ENCODE results near the gene PTPN1. TPM values are rescaled to one million over a fixed set of nuclear protein-coding genes. Genes with fewer than 3 reads are reported as not detected.

The PTPN1 gene
- total RNA-seq, 4 donors from 2014 or later, result 13.8 to 40.4 (median 22.0) TPM

DNA sequence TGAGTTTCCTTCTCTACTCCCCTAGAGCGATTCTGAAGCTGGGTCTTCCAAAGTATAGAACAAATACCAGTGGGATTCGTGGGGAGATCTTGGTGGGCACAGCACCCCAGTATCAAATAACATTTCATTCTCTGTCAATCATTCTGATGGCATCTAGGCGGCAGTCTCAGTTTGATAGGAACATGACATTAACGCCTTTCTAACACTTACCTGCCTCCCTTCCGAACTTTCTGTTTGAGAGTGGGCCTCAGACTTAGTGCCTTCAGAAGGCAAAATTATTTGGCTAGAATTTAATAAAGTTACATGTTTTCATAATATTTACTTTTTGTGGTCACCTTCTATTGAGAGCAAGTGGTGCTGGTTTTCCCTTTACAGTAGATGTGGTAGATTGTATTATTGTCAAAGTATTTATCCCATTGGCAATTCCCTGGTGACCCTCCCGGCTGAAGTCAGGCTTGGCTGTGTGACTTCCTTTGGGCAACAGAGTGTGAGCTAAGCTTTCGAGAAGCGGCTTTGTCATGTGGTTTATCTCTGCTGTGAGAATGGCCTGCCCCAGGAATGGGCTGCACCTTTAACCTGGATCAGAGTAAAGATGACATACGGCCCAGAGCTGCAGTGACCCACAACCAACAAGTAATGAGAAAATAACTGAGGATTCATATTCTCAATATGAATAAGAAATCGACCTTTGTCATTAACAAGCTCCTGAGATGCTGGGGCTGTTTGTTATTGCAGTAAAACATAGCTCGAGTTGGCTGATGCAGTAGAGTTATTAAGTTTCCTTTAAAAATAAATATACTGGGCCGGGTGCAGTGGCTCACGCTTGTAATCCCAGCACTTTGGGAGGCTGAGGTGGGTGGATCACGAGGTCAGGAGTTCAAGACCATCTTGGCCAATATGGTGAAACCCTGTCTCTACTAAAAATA is 45.2 kb upstream of the PTPN1 start:
- H3K27me3 ChIP-seq, result no peaks in the 10 kb centered on the region
- H3K4me1 ChIP-seq, result peaks cover 0 to 6% (median 0%) of the 10 kb centered on the region in 4 donors
- H3K27ac ChIP-seq, result no peak overlapping the region
- no peaks in the 10 kb centered on the region for H3K36me3 ChIP-seq
- DNase-seq, result no peak
- H3K9me3 ChIP-seq, result no peaks in the 10 kb centered on the region
- TF ChIP-seq, protein P1, sequence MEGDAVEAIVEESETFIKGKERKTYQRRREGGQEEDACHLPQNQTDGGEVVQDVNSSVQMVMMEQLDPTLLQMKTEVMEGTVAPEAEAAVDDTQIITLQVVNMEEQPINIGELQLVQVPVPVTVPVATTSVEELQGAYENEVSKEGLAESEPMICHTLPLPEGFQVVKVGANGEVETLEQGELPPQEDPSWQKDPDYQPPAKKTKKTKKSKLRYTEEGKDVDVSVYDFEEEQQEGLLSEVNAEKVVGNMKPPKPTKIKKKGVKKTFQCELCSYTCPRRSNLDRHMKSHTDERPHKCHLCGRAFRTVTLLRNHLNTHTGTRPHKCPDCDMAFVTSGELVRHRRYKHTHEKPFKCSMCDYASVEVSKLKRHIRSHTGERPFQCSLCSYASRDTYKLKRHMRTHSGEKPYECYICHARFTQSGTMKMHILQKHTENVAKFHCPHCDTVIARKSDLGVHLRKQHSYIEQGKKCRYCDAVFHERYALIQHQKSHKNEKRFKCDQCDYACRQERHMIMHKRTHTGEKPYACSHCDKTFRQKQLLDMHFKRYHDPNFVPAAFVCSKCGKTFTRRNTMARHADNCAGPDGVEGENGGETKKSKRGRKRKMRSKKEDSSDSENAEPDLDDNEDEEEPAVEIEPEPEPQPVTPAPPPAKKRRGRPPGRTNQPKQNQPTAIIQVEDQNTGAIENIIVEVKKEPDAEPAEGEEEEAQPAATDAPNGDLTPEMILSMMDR (IDR thresholded peaks at IDR 0.05), result no peak
- TF ChIP-seq POLR2A (IDR thresholded peaks at IDR 0.05), result no peak
- H3K4me3 ChIP-seq, result peak overlapping the region in 1 of 4 donors; percentile 0

DNA sequence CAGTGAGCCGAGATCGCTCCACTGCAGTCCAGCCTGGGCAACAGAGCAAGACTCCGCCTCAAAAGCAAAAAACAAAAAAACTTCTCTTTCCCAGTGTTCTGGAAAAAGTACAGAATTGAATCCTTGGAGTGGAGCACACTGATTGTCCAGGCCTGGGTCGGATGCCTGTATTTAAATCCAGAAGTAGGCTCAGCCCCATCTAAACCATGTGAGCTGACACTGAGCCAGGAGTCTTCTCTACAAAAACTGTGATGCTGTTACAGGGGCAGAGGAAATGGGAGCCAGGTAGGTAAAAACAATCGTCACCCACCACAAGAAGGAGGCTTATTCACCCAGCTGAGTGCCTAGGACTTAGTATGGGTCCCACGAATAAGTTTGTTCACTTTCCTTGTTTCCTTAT is 43.0 kb upstream of the PTPN1 start:
- H3K27me3 ChIP-seq, result no peaks in the 10 kb centered on the region
- H3K4me1 ChIP-seq, result peaks cover 0 to 13% (median 0%) of the 10 kb centered on the region in 4 donors
- no peaks in the 10 kb centered on the region for H3K36me3 ChIP-seq
- H3K9me3 ChIP-seq, result no peaks in the 10 kb centered on the region
- no peak overlapping the region for H3K4me3 ChIP-seq
- no peak overlapping the region for H3K27ac ChIP-seq
- TF ChIP-seq, protein P1 (IDR thresholded peaks at IDR 0.05), result no peak
- TF ChIP-seq POLR2A (IDR thresholded peaks at IDR 0.05), result no peak
- DNase-seq, result no peak

DNA sequence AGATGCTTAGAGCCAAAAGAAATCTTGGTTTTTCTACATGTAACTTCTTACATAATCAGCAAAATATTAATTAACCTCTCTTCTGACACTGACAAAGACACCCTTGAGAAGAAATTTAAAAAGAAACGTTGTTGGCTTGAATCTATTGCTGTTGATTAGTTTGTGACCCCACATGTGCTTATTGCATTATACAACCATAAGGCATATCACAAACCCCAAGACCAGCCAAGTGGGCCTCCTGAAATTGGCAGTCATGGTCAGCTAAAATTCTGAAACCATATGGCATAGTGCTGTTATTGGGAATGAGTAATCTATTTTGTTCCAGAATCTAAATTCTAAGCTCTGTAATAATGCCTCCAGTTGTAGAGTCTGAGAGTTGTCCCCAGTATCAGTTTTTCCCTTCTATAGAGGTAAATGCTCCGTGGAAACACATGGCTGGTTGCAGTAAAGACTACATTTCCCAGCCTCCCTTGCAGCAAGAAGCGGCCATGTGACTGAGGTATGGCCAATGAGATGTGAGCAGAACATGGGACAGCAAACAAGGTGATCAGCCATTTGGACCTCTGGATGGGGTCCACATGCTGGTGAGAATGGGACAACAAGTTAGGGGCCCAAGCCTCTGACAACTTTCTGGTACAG is 42.3 kb upstream of the PTPN1 start:
- Histone ChIP-seq H3K27me3 (no peaks in the 10 kb centered on the region), H3K27ac (no peak overlapping the region), H3K4me3 (no peak overlapping the region), H3K9me3 (no peaks in the 10 kb centered on the region), H3K4me1 (peaks cover 0 to 13% (median 0%) of the 10 kb centered on the region in 4 donors), H3K36me3 (no peaks in the 10 kb centered on the region)
- peak in 2 of 3 donors; percentile 31 to 60 for DNase-seq
- TF ChIP-seq POLR2A (IDR thresholded peaks at IDR 0.05), result no peak
- TF ChIP-seq, protein P1 (IDR thresholded peaks at IDR 0.05), result no peak

DNA sequence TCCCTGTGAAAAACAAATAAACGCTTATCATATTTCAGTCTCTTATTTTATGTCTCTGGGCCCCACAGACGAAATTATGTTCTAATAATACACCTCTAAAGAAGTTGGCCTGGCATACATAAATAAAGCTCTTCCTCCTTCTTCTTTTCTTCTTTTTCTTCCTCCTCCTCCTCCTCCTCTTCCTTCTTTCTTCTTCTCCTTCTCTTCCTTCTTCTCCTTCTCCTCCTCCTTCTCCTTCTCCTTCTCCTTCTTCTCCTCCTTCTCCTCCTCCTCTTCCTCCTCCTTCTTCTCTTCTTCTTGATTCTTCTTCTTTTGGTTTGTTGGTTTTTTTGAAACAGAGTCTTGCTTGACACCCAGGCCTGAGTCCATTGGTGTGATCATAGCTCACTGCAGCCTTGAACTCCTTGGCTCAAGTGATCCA is 41.8 kb upstream of the PTPN1 start:
- TF ChIP-seq, protein P1 (IDR thresholded peaks at IDR 0.05), result no peak
- TF ChIP-seq POLR2A (IDR thresholded peaks at IDR 0.05), result no peak

DNA sequence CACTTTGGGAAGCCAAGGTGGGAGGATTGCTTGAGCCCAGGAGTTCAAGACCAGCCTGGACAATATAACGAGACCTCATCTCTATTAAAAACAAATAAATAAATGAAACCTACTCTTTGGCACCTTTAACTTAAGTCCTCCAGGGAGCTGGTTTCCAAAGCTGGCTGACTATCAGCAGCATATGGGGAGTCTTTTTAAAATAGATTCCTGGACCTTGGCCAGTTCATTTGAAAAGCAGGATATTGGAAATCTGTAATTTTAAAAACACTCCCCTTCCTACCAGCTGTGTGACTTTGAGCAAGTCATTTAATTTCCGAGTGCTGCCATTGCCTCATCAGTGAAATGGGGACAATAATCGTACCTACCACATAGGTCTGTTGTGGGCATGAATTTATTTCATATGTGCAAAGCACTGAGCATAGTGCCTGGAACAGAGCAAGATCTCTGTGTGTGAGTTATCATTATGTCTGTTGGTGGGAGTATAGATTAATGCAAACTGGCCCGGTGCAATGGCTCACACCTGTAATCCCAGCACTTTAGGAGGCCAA is 40.9 kb upstream of the PTPN1 start:
- H3K27ac ChIP-seq, result no peak overlapping the region

More for the DNA sequence above, 41.8 kb upstream of the PTPN1 start:
- peaks cover 0 to 13% (median 0%) of the 10 kb centered on the region in 4 donors for H3K4me1 ChIP-seq
- no peak overlapping the region for H3K4me3 ChIP-seq
- H3K27ac ChIP-seq, result no peak overlapping the region
- H3K36me3 ChIP-seq, result no peaks in the 10 kb centered on the region
- no peaks in the 10 kb centered on the region for H3K9me3 ChIP-seq
- no peaks in the 10 kb centered on the region for H3K27me3 ChIP-seq
- no peak for DNase-seq

More for the DNA sequence above, 40.9 kb upstream of the PTPN1 start:
- Histone ChIP-seq H3K36me3 (no peaks in the 10 kb centered on the region), H3K4me1 (peaks cover 0 to 11% (median 0%) of the 10 kb centered on the region in 4 donors), H3K9me3 (no peaks in the 10 kb centered on the region), H3K27me3 (no peaks in the 10 kb centered on the region), H3K4me3 (no peak overlapping the region)
- TF ChIP-seq POLR2A (IDR thresholded peaks at IDR 0.05), result no peak
- TF ChIP-seq, protein P1 (IDR thresholded peaks at IDR 0.05), result no peak
- no peak for DNase-seq

All from Peyer's patch (tissue), 4 donors.